ENCODE measurements around the gene CHMP2B. TPM values are rescaled to one million over a fixed set of nuclear protein-coding genes. Genes with fewer than 3 reads are reported as not detected.
A peak's percentile ranks its signal among the peaks of the same experiment; 100 is the strongest.

The CHMP2B gene
- total and polyA plus RNA-seq, 9 of the 15 experiments (the other 6 are each of a cell fraction or from before 2014, with no cell fraction given): 7.4 to 17.7 (median 10.6) TPM

- TF ChIP-seq ZBTB2 (IDR thresholded peaks at IDR 0.05) (peak; percentile 79), ZBTB7A (IDR thresholded peaks at IDR 0.05; ENCODE audit: borderline replicate concordance, control insufficient read depth, low read depth, low read length) (peak; percentile 40; the same call in 1 of the 2 replicates), NEUROD1 (IDR thresholded peaks at IDR 0.05; ENCODE audit: borderline replicate concordance, low read depth, low read length, partially characterized antibody) (no peak), ZHX1 (conservative IDR thresholded peaks at IDR 0.05; ENCODE audit: low read length) (no peak), RBFOX2 (IDR thresholded peaks at IDR 0.05; ENCODE audit: low read depth, low read length) (peak; percentile 85), GTF2F1 (IDR thresholded peaks at IDR 0.05; ENCODE audit: low read depth, low read length) (no peak), ZC3H11A (IDR thresholded peaks at IDR 0.05; ENCODE audit: low read depth, low read length) (no peak), FOSL1 (tag; conservative IDR thresholded peaks at IDR 0.05) (no peak), SPI1 (IDR thresholded peaks at IDR 0.05; ENCODE audit: borderline replicate concordance, low read depth, low read length) (peak; percentile 41; the same call in 1 of the 2 replicates), TEAD1 (CRISPR knock-in tag; IDR thresholded peaks at IDR 0.05) (no peak), GATAD2A (IDR thresholded peaks at IDR 0.05) (no peak), USF2 (CRISPR knock-in tag; IDR thresholded peaks at IDR 0.05) (peak; percentile 16; the same call in 1 of the 2 replicates), TCFL5 (CRISPR knock-in tag; conservative IDR thresholded peaks at IDR 0.05) (no peak), HNRNPLL (IDR thresholded peaks at IDR 0.05; ENCODE audit: low read depth, low read length, poor library complexity, severe bottlenecking) (peak; percentile 68), ZKSCAN3 (CRISPR knock-in tag; IDR thresholded peaks at IDR 0.05) (no peak), ATF1 (CRISPR knock-in tag; IDR thresholded peaks at IDR 0.05) (no peak), ATF1 (tag; IDR thresholded peaks at IDR 0.05) (peak; percentile 73), TSHZ1 (CRISPR knock-in tag; IDR thresholded peaks at IDR 0.05) (no peak), GABPB2 (CRISPR knock-in tag; conservative IDR thresholded peaks at IDR 0.05) (no peak), BHLHE40 (IDR thresholded peaks at IDR 0.05; ENCODE audit: low read length) (peak; percentile 73)
Observed at GRCh38 chr3:87227104-87227834, at the start of gene CHMP2B (continued).

All from K562 (cell line).